HEK293T (cell line): ENCODE results near the gene ZNF610.

Experiments used
- ARNT ChIP-seq: fragments of 450-650 bp; IDR thresholded peaks from 2 replicates; pipeline ENCODE4 v1.6.1; 2017; ENCODE audit warnings: mild to moderate bottlenecking
- BHLHE40 ChIP-seq: fragments of 450-650 bp; IDR thresholded peaks from 2 replicates; pipeline ENCODE4 v1.6.1; 2016; ENCODE audit warnings: mild to moderate bottlenecking, moderate library complexity, borderline replicate concordance
- CTBP1 ChIP-seq: fragments of 450-650 bp; IDR thresholded peaks from 2 replicates; pipeline ENCODE4 v1.6.1; 2016; ENCODE audit warnings: borderline replicate concordance
- FOXA1 ChIP-seq: fragments of 450-650 bp; IDR thresholded peaks from 2 replicates; pipeline ENCODE4 v1.6.1; 2016; ENCODE audit warnings: mild to moderate bottlenecking
- HDGF ChIP-seq: fragments of 450-650 bp; IDR thresholded peaks from 2 replicates; pipeline ENCODE4 v1.6.1; 2017; ENCODE audit warnings: antibody characterized with exemption, borderline replicate concordance
- NFRKB ChIP-seq: fragments of 450-650 bp; IDR thresholded peaks from 2 replicates; pipeline ENCODE4 v1.6.1; 2016; ENCODE audit warnings: mild to moderate bottlenecking, moderate library complexity
- SUZ12 ChIP-seq: fragments of 450-650 bp; IDR thresholded peaks from 2 replicates; pipeline ENCODE4 v1.6.1; 2016; ENCODE audit warnings: mild to moderate bottlenecking
- TARDBP ChIP-seq: fragments of 450-650 bp; IDR thresholded peaks from 2 replicates; pipeline ENCODE4 v1.6.1; 2016
- ZNF384 ChIP-seq: fragments of 450-650 bp; IDR thresholded peaks from 2 replicates; pipeline ENCODE4 v1.6.1; 2016

GRCh38 chr19:52410276-52410675, 74.2 kb downstream of the ZNF610 start:
- TF ChIP-seq CTBP1 (no peak), ARNT (no peak), BHLHE40 (no peak), ZNF384 (no peak), SUZ12 (no peak), FOXA1 (no peak), NFRKB (no peak), TARDBP (no peak), HDGF (no peak)
